ENCODE measurements around the gene SUCLA2. TPM values are rescaled to one million over a fixed set of nuclear protein-coding genes. Genes with fewer than 3 reads are reported as not detected.

Gene SUCLA2
- total and polyA plus RNA-seq, 4 donors = 14.9 to 44.3 (median 28.3) TPM

DNA sequence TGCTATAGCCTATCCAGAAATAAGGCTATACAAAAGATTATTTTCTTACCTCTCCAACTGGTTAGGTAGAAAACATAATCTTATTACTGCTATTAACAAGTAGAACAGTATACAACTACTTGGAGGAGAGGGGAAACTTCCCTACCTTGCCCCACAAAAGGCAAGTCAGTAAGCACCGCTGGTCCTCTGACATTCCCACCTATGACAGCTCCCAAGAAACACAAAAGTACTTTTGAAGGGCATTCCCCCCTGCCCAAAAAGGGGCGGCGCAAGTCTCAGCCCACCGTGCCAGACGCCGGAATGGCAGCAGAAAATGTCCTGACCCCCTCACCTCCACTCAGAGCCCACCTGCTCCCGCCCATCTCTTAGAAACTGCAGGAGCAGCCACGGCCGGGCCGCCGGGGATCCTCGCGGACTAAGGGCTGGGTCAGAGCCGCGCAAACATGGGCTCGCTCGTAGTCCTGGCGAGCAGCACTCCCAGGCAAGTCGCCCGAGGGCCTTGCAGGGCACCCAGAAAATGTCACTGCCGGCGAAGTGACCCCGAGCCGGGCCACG is 437 bp downstream of the SUCLA2 start:
- Histone ChIP-seq H3K36me3 (ENCODE audit: control insufficient read depth in 4 of 4, insufficient read depth in 4 of 4, low read length in 4 of 4) (peaks cover 0 to 7% (median 4%) of the 10 kb centered on the region in 4 donors), H3K9ac (ENCODE audit: insufficient read depth in 1 of 2, low read length in 2 of 2) (peak overlapping the region; percentile 87 to 90), H3K9me3 (ENCODE audit: control insufficient read depth in 4 of 4, insufficient read depth in 3 of 4, low read length in 3 of 4) (no peaks in the 10 kb centered on the region), H3K27me3 (ENCODE audit: control insufficient read depth in 3 of 3, insufficient read depth in 3 of 3, low read length in 2 of 3) (no peaks in the 10 kb centered on the region), H3K4me3 (peak overlapping the region; percentile 97), H3K27ac (ENCODE audit: low read depth in 1 of 2, low read length in 1 of 2) (peak overlapping the region; percentile 56 to 88), H3K4me1 (ENCODE audit: control insufficient read depth in 5 of 5, insufficient read depth in 5 of 5, low read length in 5 of 5) (peaks cover 2 to 11% (median 6%) of the 10 kb centered on the region in 5 donors)
- peak; percentile 44 for ATAC-seq (ENCODE audit: insufficient read depth, low FRiP score)
- WGBS, 2 donors = 0 to 1% methylated on average over 25 of the region's 25 CpGs
- TF ChIP-seq, protein P1, sequence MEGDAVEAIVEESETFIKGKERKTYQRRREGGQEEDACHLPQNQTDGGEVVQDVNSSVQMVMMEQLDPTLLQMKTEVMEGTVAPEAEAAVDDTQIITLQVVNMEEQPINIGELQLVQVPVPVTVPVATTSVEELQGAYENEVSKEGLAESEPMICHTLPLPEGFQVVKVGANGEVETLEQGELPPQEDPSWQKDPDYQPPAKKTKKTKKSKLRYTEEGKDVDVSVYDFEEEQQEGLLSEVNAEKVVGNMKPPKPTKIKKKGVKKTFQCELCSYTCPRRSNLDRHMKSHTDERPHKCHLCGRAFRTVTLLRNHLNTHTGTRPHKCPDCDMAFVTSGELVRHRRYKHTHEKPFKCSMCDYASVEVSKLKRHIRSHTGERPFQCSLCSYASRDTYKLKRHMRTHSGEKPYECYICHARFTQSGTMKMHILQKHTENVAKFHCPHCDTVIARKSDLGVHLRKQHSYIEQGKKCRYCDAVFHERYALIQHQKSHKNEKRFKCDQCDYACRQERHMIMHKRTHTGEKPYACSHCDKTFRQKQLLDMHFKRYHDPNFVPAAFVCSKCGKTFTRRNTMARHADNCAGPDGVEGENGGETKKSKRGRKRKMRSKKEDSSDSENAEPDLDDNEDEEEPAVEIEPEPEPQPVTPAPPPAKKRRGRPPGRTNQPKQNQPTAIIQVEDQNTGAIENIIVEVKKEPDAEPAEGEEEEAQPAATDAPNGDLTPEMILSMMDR (IDR thresholded peaks at IDR 0.05; ENCODE audit: control extremely low read depth, extremely low read depth) = no peak
- peak; percentile 15 to 31 (median 26) for DNase-seq

DNA sequence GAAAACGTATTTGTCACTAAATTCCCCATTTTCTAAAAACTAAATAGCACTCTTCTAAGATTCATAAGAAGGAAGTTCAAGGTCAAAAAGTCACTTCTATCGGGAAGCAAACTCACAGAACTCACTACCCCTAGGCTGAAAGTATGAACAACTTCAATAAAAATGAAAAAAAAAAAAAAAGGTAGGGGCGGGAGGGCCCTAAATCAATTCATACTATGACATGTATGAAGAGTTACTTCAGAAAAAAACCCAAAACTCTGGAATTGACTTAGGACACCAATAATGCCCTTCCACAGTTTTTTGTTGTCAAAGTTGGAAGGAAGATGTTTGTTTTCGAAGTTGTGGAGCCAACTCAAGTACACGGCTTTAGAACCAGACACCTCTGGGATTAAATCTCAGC is 1.1 kb downstream of the SUCLA2 start:
- H3K9me3 ChIP-seq (ENCODE audit: control insufficient read depth in 4 of 4, insufficient read depth in 3 of 4, low read length in 3 of 4) = no peaks in the 10 kb centered on the region
- no peaks in the 10 kb centered on the region for H3K27me3 ChIP-seq (ENCODE audit: control insufficient read depth in 3 of 3, insufficient read depth in 3 of 3, low read length in 2 of 3)
- H3K4me1 ChIP-seq (ENCODE audit: control insufficient read depth in 5 of 5, insufficient read depth in 5 of 5, low read length in 5 of 5) = peaks cover 2 to 11% (median 6%) of the 10 kb centered on the region in 5 donors
- DNase-seq = peak in 1 of 3 donors; percentile 2
- peak overlapping the region in 1 of 2 donors; percentile 56 for H3K27ac ChIP-seq (ENCODE audit: low read depth in 1 of 2, low read length in 1 of 2)
- 48 to 57% methylated on average over 5 of the region's 5 CpGs for WGBS, 2 donors
- ATAC-seq (ENCODE audit: insufficient read depth, low FRiP score) = no peak
- TF ChIP-seq, protein P1 (IDR thresholded peaks at IDR 0.05; ENCODE audit: control extremely low read depth, extremely low read depth) = no peak
- peak overlapping the region; percentile 87 to 90 for H3K9ac ChIP-seq (ENCODE audit: insufficient read depth in 1 of 2, low read length in 2 of 2)
- H3K4me3 ChIP-seq = no peak overlapping the region
- H3K36me3 ChIP-seq (ENCODE audit: control insufficient read depth in 4 of 4, insufficient read depth in 4 of 4, low read length in 4 of 4) = peaks cover 0 to 7% (median 4%) of the 10 kb centered on the region in 4 donors

DNA sequence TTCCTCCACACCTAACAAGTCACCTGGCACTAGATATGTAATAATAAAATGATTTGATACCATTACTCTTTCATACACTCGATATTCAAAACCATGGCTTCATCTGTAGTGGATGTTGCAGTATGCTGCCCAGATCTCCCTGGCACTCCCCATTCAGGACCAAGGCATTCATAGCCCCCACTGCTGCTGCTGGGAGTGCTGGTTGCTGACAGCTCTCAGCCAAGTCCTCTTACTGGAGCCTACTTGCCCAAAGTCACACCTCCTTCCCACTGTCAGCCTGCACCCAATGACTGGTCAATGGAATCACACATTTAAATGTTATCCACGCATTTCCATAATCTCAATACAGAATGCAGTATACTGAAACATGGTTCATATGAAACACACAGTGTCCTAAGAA is 3.7 kb downstream of the SUCLA2 start:
- Histone ChIP-seq H3K4me3 (no peak overlapping the region), H3K36me3 (ENCODE audit: control insufficient read depth in 4 of 4, insufficient read depth in 4 of 4, low read length in 4 of 4) (peaks cover 0 to 19% (median 9%) of the 10 kb centered on the region in 4 donors), H3K27ac (ENCODE audit: low read depth in 1 of 2, low read length in 1 of 2) (no peak overlapping the region), H3K9ac (ENCODE audit: insufficient read depth in 1 of 2, low read length in 2 of 2) (no peak overlapping the region), H3K9me3 (ENCODE audit: control insufficient read depth in 4 of 4, insufficient read depth in 3 of 4, low read length in 3 of 4) (no peaks in the 10 kb centered on the region), H3K27me3 (ENCODE audit: control insufficient read depth in 3 of 3, insufficient read depth in 3 of 3, low read length in 2 of 3) (no peaks in the 10 kb centered on the region), H3K4me1 (ENCODE audit: control insufficient read depth in 5 of 5, insufficient read depth in 5 of 5, low read length in 5 of 5) (peaks cover 2 to 11% (median 6%) of the 10 kb centered on the region in 5 donors)
- ATAC-seq (ENCODE audit: insufficient read depth, low FRiP score) (no peak), DNase-seq (no peak)
- TF ChIP-seq, protein P1 (IDR thresholded peaks at IDR 0.05; ENCODE audit: control extremely low read depth, extremely low read depth) = no peak
- 97 to 98% methylated on average over 2 of the region's 2 CpGs for WGBS, 2 donors

Measured in lung (tissue), 12 donors.